ENCODE results near the gene GRID2.

GRID2 gene

GRCh38 chr4:93767917-93768316 lies 1464.2 kb downstream of the GRID2 start:
- no peak for TF ChIP-seq CTCF (IDR thresholded peaks at IDR 0.05; ENCODE audit: control insufficient read depth, extremely low read depth, insufficient read depth)
- no peak for DNase-seq (ENCODE audit: low read depth)
- H3K4me3 ChIP-seq (ENCODE audit: low read depth, low read length) = no peak overlapping the region

GRCh38 chr4:93770201-93770600 lies 1466.4 kb downstream of the GRID2 start:
- DNase-seq (ENCODE audit: low read depth) = no peak
- no peak for TF ChIP-seq CTCF (IDR thresholded peaks at IDR 0.05; ENCODE audit: control insufficient read depth, extremely low read depth, insufficient read depth)
- no peak overlapping the region for H3K4me3 ChIP-seq (ENCODE audit: low read depth, low read length)

GRCh38 chr4:93771640-93772411 lies 1468.1 kb downstream of the GRID2 start:
- no peak for DNase-seq (ENCODE audit: low read depth)
- H3K4me3 ChIP-seq (ENCODE audit: low read depth, low read length) = no peak overlapping the region
- no peak for TF ChIP-seq CTCF (IDR thresholded peaks at IDR 0.05; ENCODE audit: control insufficient read depth, extremely low read depth, insufficient read depth)

- DNase-seq (ENCODE audit: low read depth) = no peak
- TF ChIP-seq CTCF (IDR thresholded peaks at IDR 0.05; ENCODE audit: control insufficient read depth, extremely low read depth, insufficient read depth) = no peak
- no peak overlapping the region for H3K4me3 ChIP-seq (ENCODE audit: low read depth, low read length)
Observed at GRCh38 chr4:93772858-93773257, 1469.1 kb downstream of the GRID2 start.

- no peak for DNase-seq (ENCODE audit: low read depth)
- H3K4me3 ChIP-seq (ENCODE audit: low read depth, low read length) = no peak overlapping the region
- no peak for TF ChIP-seq CTCF (IDR thresholded peaks at IDR 0.05; ENCODE audit: control insufficient read depth, extremely low read depth, insufficient read depth)
Observed at GRCh38 chr4:93775551-93775950, 1471.8 kb downstream of the GRID2 start.

GRCh38 chr4:93776386-93777080 lies 1472.8 kb downstream of the GRID2 start:
- TF ChIP-seq CTCF (IDR thresholded peaks at IDR 0.05; ENCODE audit: control insufficient read depth, extremely low read depth, insufficient read depth) = no peak
- H3K4me3 ChIP-seq (ENCODE audit: low read depth, low read length) = no peak overlapping the region
- no peak for DNase-seq (ENCODE audit: low read depth)

Data from LNCaP clone FGC (cell line).